NCI-H2171 (cell line): ENCODE results near the gene GLRA3.

ENCODE experiments used
- DNase-seq: peaks from one replicate; lab custom pipeline; 2025; lab: John Stamatoyannopoulos, UW

Gene GLRA3

GRCh38 chr4:174595141-174595929, 233.7 kb downstream of the GLRA3 start:
- DNase-seq = no peak

DNA sequence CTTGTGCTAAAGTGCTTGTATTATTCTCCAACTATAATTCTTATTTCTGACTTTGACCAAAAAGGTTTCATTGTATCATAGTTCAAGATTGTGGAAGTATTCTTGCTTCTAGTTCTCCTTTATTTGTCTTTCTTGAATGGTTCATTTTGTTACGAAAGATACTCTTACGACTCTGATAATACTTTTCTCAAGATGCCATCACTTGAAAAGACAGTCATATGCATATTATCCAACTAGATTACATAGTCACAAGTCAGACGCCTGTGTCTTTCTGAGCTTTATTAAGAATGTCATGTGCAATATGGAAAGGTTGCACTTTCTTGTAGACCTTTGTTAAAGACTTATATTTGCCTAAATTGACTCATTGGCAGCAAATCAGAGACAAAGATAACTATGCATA, 235.3 kb downstream of the GLRA3 start:
- no peak for DNase-seq

DNA sequence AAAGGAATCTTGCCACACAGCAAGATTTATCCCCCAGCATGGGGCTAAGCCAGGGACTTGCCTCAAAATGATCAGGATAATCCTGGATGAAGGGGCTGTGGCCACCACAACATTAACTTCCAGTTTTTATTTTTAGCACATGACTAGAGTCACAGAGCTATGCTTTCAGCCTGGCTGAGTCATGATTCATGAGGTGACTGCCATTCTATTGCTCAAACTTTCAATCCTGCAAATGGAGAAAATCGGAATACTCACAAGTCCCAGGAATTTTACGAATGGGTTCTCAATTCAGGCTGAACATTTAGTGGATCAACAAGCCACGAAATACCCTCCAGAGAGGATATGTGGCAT, 236.1 kb downstream of the GLRA3 start:
- no peak for DNase-seq

DNA sequence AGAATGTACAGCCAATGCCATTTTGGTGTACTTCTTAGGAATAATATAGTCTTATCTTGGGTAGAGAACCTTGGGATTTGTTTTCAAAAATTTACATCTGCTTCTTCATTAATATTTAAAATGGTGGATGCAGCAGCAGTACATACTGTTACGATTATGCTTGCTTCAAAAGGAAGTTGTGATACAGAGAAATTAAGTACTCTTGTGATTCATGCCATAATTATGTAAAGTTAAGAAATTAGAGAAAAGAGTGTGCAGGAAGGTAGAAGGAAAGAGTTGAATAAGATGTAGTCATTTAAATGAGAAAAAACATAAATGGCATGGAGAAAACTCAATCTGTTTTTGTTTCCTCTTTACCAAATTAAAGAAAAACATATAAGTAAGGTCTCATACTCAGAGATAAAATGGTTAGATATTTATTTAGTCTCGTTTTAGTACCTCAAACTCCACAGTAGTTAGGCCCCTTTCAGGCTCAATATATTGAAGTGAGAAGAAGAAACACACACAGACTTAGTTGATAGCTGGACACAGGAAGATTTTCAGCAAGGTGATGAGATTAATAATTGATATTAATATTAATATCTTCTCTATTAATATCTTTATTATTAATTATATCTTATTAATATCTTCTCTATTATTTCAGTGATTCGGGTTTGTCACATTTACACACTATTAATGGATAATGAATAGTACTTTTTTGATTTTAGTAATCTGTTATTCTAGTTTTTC, 236.6 kb downstream of the GLRA3 start:
- no peak for DNase-seq

- DNase-seq = no peak
These were observed 237.6 kb downstream of the GLRA3 start for GRCh38 chr4:174591243-174592021.

DNA sequence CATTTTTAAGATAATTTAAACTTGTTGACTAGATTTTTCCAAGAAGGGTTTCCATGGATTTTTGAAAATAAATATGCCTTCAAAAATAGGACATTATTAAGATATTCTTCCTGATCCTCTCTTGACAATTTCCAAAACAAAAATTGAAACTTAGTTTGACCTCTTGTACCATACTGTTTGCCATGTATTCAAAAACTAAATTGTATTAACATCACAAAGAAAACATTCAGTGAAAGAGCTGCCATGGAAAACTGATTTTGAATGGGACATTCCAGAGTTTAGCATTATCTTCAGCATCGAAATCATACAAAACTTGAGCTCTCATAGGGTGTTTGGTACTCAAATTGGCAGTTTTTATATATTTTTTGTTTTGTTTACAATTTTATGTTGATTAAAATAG, 238.7 kb downstream of the GLRA3 start:
- DNase-seq = no peak
